Measurements from ENCODE around the gene ASTL.

Gene ASTL

DNA sequence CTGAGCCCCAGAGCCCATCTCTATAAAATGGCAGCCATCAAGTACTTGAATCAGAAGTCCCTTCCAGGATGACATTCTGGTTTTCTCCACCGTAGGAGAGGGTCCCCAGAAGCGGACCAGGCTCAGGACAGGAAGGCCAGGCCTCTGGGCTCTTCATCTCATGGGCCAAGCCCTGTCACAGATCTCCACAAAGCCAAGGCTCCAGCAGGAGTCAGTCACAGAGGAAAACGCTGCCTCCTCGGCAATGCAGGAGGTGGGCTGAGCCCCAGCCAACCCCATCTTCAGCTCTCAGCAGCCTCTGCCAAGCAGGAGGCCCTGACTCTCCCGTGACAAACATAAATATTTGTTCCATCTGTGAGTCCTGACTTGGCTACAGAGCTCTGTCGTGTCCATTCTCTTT, 64.1 kb downstream of the ASTL start:
- TF ChIP-seq CEBPB (IDR thresholded peaks at IDR 0.05) (no peak), TAF1 (IDR thresholded peaks at IDR 0.05; ENCODE audit: low read depth) (no peak)
- TF ChIP-seq, protein P1, sequence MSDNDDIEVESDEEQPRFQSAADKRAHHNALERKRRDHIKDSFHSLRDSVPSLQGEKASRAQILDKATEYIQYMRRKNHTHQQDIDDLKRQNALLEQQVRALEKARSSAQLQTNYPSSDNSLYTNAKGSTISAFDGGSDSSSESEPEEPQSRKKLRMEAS (IDR thresholded peaks at IDR 0.05) = no peak
- TF ChIP-seq, protein P2, sequence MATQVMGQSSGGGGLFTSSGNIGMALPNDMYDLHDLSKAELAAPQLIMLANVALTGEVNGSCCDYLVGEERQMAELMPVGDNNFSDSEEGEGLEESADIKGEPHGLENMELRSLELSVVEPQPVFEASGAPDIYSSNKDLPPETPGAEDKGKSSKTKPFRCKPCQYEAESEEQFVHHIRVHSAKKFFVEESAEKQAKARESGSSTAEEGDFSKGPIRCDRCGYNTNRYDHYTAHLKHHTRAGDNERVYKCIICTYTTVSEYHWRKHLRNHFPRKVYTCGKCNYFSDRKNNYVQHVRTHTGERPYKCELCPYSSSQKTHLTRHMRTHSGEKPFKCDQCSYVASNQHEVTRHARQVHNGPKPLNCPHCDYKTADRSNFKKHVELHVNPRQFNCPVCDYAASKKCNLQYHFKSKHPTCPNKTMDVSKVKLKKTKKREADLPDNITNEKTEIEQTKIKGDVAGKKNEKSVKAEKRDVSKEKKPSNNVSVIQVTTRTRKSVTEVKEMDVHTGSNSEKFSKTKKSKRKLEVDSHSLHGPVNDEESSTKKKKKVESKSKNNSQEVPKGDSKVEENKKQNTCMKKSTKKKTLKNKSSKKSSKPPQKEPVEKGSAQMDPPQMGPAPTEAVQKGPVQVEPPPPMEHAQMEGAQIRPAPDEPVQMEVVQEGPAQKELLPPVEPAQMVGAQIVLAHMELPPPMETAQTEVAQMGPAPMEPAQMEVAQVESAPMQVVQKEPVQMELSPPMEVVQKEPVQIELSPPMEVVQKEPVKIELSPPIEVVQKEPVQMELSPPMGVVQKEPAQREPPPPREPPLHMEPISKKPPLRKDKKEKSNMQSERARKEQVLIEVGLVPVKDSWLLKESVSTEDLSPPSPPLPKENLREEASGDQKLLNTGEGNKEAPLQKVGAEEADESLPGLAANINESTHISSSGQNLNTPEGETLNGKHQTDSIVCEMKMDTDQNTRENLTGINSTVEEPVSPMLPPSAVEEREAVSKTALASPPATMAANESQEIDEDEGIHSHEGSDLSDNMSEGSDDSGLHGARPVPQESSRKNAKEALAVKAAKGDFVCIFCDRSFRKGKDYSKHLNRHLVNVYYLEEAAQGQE (IDR thresholded peaks at IDR 0.05; ENCODE audit: low read depth) = no peak

DNA sequence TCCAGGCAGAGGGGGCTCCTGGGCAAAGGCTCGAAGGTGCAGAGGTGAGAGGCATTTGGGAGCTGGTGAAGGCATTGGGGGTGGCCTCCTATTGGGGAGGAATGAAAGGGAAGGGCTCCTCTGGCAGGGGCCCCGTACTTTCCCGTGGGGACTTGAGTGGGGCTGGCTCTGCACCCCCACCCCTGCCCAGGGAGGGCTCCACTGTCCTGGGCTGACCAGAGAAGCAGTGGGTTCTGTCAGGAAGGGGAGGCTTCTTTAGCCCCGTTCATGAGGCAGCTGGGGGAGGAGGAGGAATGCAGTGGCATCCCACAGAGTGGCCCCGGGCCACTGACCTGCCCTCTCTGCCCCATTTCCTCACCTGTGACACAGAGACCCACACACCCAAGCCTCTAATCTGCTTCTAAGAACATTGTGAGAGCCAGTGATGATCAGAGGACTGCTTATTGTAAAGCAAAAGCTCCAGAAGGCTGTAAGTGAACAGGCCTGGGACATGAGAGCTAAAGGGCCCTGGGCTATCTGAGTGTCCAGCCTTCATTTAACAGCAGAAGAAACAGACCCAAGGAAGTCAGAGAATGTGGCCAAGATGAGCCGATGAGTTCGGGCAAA, 65.0 kb downstream of the ASTL start:
- TF ChIP-seq ZBTB7A (IDR thresholded peaks at IDR 0.05; ENCODE audit: low read depth) = no peak
- TF ChIP-seq CREB1 (IDR thresholded peaks at IDR 0.05; ENCODE audit: low read depth) = no peak
- TF ChIP-seq, protein P2 (IDR thresholded peaks at IDR 0.05; ENCODE audit: low read depth) = no peak
- no peak for TF ChIP-seq EP300 (IDR thresholded peaks at IDR 0.05; ENCODE audit: borderline replicate concordance)
